Activated CD8-positive, alpha-beta memory T cell treated with anti-CD3 and anti-CD28 coated beads, Interleukin-2, amount 50 U/mL, for 1 hour (primary cell): ENCODE measurements around the gene UBR2.

ENCODE experiments used
- DNase-seq: peaks from one replicate; pipeline ENCODE4 v3.0.0-alpha.2; 2020; ENCODE audit errors: extremely low read depth

The UBR2 gene

GRCh38 chr6:42563697-42564505, at the start of gene UBR2:
TSS of gene UBR2 (plus strand) at chr6:42564029. CDS start at chr6:42564320, 291 bp downstream.
- DNase-seq: peak; percentile 85

- DNase-seq: no peak
Observed at GRCh38 chr6:42514745-42515144, 49.1 kb upstream of the UBR2 start.

DNA sequence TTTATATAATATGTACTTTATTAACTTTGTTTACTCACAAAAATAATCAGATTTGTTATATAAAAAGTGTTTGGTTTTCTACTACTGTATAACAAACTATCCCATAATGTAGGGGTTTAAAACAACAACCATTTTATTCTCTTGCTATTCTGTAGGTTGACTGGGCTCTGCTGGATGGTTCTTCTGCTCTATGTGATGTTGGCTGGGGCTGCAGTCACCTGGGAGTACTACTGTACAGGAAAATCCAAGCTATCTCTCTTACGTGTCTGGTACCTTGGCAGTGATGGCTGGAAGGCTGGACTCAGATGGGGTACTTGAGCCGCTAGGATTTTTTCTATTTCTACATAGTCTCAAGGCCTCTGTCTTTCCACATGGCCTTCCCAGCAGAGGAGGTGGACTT, 44.0 kb upstream of the UBR2 start:
- no peak for DNase-seq

DNA sequence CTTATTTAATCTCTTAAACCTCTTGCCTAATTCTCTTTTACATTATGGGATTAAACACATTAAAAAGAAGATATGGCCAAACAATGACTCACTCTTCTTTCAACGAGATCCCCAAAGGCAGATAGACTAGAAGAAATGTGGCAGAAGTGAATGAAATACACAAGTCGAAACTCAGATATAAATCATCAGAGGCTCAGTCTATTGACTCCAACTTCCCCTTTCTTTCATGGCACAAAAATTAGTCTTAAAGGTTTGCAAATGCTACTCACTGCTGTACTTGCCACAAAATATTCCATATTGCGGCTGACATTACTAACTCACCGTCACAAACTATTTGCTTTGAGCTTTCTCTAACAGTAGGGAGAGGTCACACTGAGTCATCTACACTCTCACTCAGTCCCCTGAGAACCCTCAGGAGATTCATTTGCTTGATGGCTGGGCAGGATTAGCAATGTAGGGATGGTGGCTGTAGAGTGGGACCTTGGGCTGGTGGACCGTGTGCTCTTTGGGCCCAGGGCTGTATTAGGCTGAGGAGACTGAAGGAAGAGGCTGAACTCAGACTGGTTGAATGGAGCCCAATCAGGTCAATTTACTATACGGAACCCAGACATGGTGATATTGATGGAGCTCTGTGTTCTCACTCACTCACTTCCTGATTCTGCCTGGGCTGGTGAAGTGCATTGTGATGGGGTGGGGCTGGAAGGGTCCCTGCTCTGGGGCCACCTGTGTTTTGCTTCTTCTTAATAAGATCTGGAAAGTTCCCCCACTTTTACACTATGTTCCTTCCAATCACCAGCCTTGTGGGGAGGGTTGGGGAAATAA, 42.8 kb upstream of the UBR2 start:
- no peak for DNase-seq

DNA sequence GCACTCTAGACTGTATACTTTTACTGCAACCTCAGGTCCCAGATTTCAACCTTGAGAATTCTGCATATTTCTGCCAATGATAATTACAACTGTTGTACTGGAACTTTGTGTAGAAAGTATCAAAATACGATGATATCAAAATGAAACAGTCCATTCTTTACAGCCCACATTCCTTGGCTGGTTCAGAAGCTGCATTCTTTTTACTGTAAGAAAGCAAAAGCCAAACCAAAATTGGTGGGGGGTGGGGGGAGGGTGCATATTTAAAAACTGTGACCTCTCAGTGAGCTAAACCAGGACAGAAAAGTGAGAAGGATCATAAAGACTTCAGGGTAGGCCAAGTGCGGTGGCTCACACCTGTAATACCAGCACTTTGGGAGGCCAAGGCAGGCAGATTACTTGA, 41.8 kb upstream of the UBR2 start:
- DNase-seq: no peak

- no peak for DNase-seq
Observed at GRCh38 chr6:42522942-42523814, 40.7 kb upstream of the UBR2 start.

GRCh38 chr6:42525206-42525605, 38.6 kb upstream of the UBR2 start:
- no peak for DNase-seq

DNA sequence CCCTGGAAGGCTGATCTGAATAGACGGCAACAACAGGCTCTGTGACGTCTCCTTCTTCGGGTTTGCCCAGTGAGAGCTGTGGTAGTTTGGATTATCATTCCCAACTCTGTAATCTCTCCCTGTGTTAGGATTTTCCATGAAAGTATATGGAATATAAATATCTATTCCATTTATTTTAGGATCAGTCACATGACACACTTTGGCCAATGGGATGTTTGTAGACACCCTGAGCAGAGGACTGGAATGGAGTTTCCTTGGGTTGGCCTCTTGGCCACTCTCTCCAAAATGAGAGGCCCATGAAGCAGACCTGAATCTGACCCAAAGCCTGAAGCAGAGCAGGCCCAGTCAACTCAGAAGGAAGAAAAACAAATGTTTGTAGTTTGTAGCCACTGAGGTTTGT, 37.2 kb upstream of the UBR2 start:
- no peak for DNase-seq

DNA sequence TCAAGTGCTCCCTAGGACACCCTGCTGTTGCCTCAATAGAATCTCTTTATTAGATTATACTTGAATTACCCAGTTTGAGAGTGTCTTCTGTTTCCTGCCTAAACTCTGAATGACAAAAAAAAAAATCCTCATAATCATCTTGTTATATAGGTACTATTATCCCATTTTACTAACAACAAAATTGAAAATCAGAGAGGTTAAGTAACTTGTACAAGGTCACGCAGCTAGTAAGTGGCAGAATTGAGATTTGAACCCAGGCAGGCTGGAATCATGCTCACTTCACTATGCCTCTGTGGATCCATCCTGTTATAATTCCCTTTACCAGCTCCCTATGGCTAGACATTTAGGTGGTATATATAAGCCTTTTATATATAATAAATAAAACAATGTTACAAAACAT, 36.6 kb upstream of the UBR2 start:
- DNase-seq: no peak

- DNase-seq: no peak
Observed at GRCh38 chr6:42530296-42530695, 33.5 kb upstream of the UBR2 start.

DNA sequence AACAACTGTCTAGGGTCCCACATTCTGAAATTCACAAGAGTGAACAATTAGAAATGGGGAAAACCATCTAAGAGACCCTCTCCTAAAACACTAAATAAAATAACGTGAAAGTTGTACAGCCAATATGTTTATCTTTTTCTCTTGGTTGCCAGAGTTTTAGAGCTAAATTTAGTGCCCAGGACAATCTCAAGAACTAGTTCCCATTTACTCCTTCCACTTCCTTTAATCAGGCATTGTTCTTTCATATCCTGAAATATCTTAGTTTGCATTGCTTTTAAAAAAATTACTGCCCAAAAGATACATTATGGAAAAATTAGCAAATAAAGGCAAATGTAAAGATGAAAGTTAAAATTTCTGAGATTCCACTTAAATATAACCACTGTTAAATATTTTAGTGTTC, 33.1 kb upstream of the UBR2 start:
- DNase-seq: no peak

GRCh38 chr6:42532038-42532669, 31.7 kb upstream of the UBR2 start:
- DNase-seq: no peak

GRCh38 chr6:42533794-42534193, 30.0 kb upstream of the UBR2 start:
- no peak for DNase-seq

- DNase-seq: no peak
Observed at GRCh38 chr6:42537536-42537935, 26.3 kb upstream of the UBR2 start.

DNA sequence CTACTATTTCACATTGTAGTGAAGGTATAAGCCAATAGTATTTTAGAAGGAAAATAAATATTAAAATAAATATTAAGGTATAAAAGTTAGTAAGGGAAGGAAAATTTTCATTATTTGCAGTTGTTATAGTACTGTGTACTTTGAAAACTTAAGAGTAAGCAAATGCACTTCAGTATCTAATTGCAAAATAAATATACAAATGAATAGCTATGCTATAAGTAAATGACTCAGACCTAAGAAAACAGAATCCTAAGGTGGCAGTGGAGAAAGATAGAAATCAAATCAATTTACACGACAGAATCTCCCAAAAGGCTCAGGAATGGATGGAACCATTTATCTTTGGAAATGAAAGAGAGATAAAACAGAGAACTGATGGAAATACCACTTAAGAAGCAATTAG, 24.7 kb upstream of the UBR2 start:
- no peak for DNase-seq

- no peak for DNase-seq
Observed at GRCh38 chr6:42545226-42545773, 18.5 kb upstream of the UBR2 start.

- DNase-seq: peak; percentile 53
Observed at GRCh38 chr6:42547407-42548329, 16.2 kb upstream of the UBR2 start.

GRCh38 chr6:42550277-42550676, 13.6 kb upstream of the UBR2 start:
- DNase-seq: no peak

- no peak for DNase-seq
Observed at GRCh38 chr6:42551217-42551616, 12.6 kb upstream of the UBR2 start.

GRCh38 chr6:42552380-42552779, 11.4 kb upstream of the UBR2 start:
- no peak for DNase-seq
